GM23248 (cell line): ENCODE measurements around the gene RNU1-2. TPM values are rescaled to one million over a fixed set of nuclear protein-coding genes. Genes with fewer than 3 reads are reported as not detected.
"Not testable (repeated sequence)": the region's sequence is repeated elsewhere in the genome, so short reads cannot be mapped to it uniquely, and the experiment has no call there.

Source experiments
- DNase-seq: peaks from one replicate; pipeline ENCODE4 v3.0.0-alpha.2; 2015
- H2AFZ ChIP-seq: fragments of 200-600 bp; sonication (generic); 2 replicates; pipeline ENCODE4 v1.6.1; 2016; ENCODE audit warnings: antibody characterized with exemption
- H3F3A ChIP-seq: fragments of 200-600 bp; sonication (generic); 2 replicates; pipeline ENCODE4 v1.6.1; 2016; ENCODE audit warnings: mild to moderate bottlenecking, antibody characterized with exemption, mixed run types; ENCODE audit not compliant: insufficient read depth
- H3K27ac ChIP-seq: fragments of 200-600 bp; sonication (generic); 2 replicates; pipeline ENCODE4 v1.5.1; 2016; ENCODE audit warnings: mild to moderate bottlenecking
- H3K27me3 ChIP-seq: fragments of 200-600 bp; sonication (generic); replicated peaks from 2 replicates; pipeline ENCODE4 v1.6.1; 2016; ENCODE audit warnings: mild to moderate bottlenecking; ENCODE audit not compliant: insufficient read depth
- H3K36me3 ChIP-seq: fragments of 200-600 bp; sonication (generic); 2 replicates; pipeline ENCODE4 v1.6.1; 2016; ENCODE audit warnings: low read depth, mild to moderate bottlenecking
- H3K4me1 ChIP-seq: fragments of 200-600 bp; sonication (generic); 2 replicates; pipeline ENCODE4 v1.6.1; 2016; ENCODE audit warnings: mild to moderate bottlenecking; ENCODE audit not compliant: insufficient read depth
- H3K4me2 ChIP-seq: fragments of 200-600 bp; sonication (generic); one replicate; pipeline ENCODE4 v1.6.1; 2016; ENCODE audit warnings: mild to moderate bottlenecking; ENCODE audit not compliant: unreplicated experiment
- H3K4me3 ChIP-seq: fragments of 200-600 bp; sonication (generic); 2 replicates; pipeline ENCODE4 v1.5.1; 2016; ENCODE audit warnings: mild to moderate bottlenecking
- H3K79me2 ChIP-seq: fragments of 200-600 bp; sonication (generic); 2 replicates; pipeline ENCODE4 v1.6.1; 2016; ENCODE audit warnings: mild to moderate bottlenecking; ENCODE audit not compliant: insufficient read depth
- H3K9ac ChIP-seq: fragments of 200-600 bp; sonication (generic); 2 replicates; pipeline ENCODE4 v1.6.1; 2016; ENCODE audit warnings: mild to moderate bottlenecking
- H3K9me2 ChIP-seq: fragments of 200-600 bp; sonication (generic); 2 replicates; pipeline ENCODE4 v1.6.1; 2016; ENCODE audit warnings: mixed run types, mild to moderate bottlenecking, moderate library complexity; ENCODE audit not compliant: insufficient read depth
- H3K9me3 ChIP-seq: fragments of 200-600 bp; sonication (generic); one replicate; pipeline ENCODE4 v1.6.1; 2017; ENCODE audit warnings: low read depth
- H4K20me1 ChIP-seq: fragments of 200-600 bp; sonication (generic); 2 replicates; pipeline ENCODE4 v1.6.0; 2016; ENCODE audit not compliant: insufficient read depth
- EZH2 ChIP-seq: fragments of 200-600 bp; sonication (generic); IDR thresholded peaks from 2 replicates; pipeline ENCODE4 v1.6.1; 2018; ENCODE audit warnings: antibody characterized with exemption, mild to moderate bottlenecking; ENCODE audit not compliant: insufficient read depth, poor library complexity, severe bottlenecking
- EZH2phosphoT487 ChIP-seq: fragments of 200-600 bp; sonication (generic); IDR thresholded peaks from 2 replicates; pipeline ENCODE4 v1.6.1; 2018; ENCODE audit warnings: antibody characterized with exemption, moderate library complexity, mild to moderate bottlenecking, low read depth; ENCODE audit not compliant: insufficient read depth
- WGBS, 2 experiments: methylation state at CpG; one replicate each; pipeline ENCODE4 v1.1.6; 2015 to 2017; ENCODE audit warnings: low lambda C conversion rate in 2 of 2, low coverage in 1 of 2; ENCODE audit errors: missing lambda C conversion rate in 2 of 2; 5-methylcytosine and 5-hydroxymethylcytosine counted together
- in situ Hi-C: fragments of 300-500 bp; cut with MboI; formaldehyde crosslinking; loops from 2 replicates; pipeline ENCODE4 v1.15.0; 2020
- polyA plus RNA-seq: library from polyadenylated mRNA; unstranded; fragments of >200 nt; fragmentation: Nextera tagmentation; extraction: Ambion mirVana; gene quantifications from 2 replicates; pipeline ENCODE4 v1.2.1, GENCODE V29; 2016
- total RNA-seq: library from RNA; depleted of rRNA; stranded (reverse); fragments of >200 nt; shearing (Covaris generic); gene quantifications from 2 replicates; pipeline ENCODE4 v1.2.3, GENCODE V29; 2014

The RNU1-2 gene
- total and polyA plus RNA-seq, 2 experiments from 2014 or later = not detected

GRCh38 chr1:16915627-16915973 lies 19.8 kb downstream of the RNU1-2 start:
- in situ Hi-C loops = no loop called here
- no peaks in the 10 kb centered on the region for H3K9me2 ChIP-seq
- no peak overlapping the region for H3K4me2 ChIP-seq
- peak; percentile 50 for DNase-seq
- no peak overlapping the region for H3K9ac ChIP-seq
- H3K27ac ChIP-seq = no peak overlapping the region
- H3K9me3 ChIP-seq = no peaks in the 10 kb centered on the region
- no peaks in the 10 kb centered on the region for H3K4me1 ChIP-seq
- no peak overlapping the region for H2AFZ ChIP-seq
- no peaks in the 10 kb centered on the region for H3K79me2 ChIP-seq
- no peaks in the 10 kb centered on the region for H3K36me3 ChIP-seq
- no peaks in the 10 kb centered on the region for H3K27me3 ChIP-seq
- H3K4me3 ChIP-seq = no peak overlapping the region
- H4K20me1 ChIP-seq = no peaks in the 10 kb centered on the region
- WGBS, 2 experiments = 69 to 73% methylated on average over 4 of the region's 4 CpGs
- no peak for TF ChIP-seq EZH2
- no peak for TF ChIP-seq EZH2phosphoT487
- H3F3A ChIP-seq = peaks cover 4% of the 10 kb centered on the region; the same call in 1 of the 2 replicates

- H3K79me2 ChIP-seq, H3K27me3 ChIP-seq, DNase-seq, H3K36me3 ChIP-seq, H3K4me1 ChIP-seq, H4K20me1 ChIP-seq, H3K9me3 ChIP-seq, H3K9me2 ChIP-seq, H3K27ac ChIP-seq, H3F3A ChIP-seq, H2AFZ ChIP-seq, H3K4me3 ChIP-seq, in situ Hi-C loops, H3K9ac ChIP-seq, H3K4me2 ChIP-seq: not testable (repeated sequence)
- 71 to 75% methylated on average over 10 of the region's 10 CpGs for WGBS, 2 experiments
Observed at GRCh38 chr1:16916036-16916880, 20.5 kb downstream of the RNU1-2 start.

DNA sequence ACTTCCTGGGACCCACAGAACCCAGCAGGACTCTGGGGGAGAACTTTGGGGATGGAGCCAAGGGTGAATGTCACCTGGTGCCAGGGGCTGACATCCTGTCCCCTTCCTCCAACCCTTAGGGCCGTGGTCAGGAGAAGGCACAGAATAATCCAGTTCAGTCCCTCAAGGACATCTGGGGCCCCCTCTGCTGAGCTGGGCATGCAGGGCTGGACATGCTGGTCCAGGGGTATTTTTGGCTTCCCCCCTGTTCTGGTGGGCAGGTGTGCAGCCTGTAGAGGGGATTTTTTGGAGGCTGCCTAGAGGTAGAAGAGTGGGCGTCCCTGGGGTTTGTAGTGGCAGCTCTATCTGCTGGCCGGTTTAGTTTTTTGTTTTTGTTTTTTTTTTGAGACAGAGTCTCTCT lies 22.6 kb downstream of the RNU1-2 start:
- Histone ChIP-seq H3K27ac (no peak overlapping the region), H3K4me1 (no peaks in the 10 kb centered on the region), H3K4me3 (no peak overlapping the region), H3K4me2 (no peak overlapping the region), H2AFZ (no peak overlapping the region), H3K27me3 (no peaks in the 10 kb centered on the region; the same call in 1 of the 2 replicates), H3F3A (peaks cover 4% of the 10 kb centered on the region; the same call in 1 of the 2 replicates), H4K20me1 (no peaks in the 10 kb centered on the region), H3K9ac (no peak overlapping the region), H3K9me3 (no peaks in the 10 kb centered on the region), H3K36me3 (no peaks in the 10 kb centered on the region), H3K79me2 (no peaks in the 10 kb centered on the region), H3K9me2 (no peaks in the 10 kb centered on the region)
- 60 to 62% methylated on average over 3 of the region's 3 CpGs for WGBS, 2 experiments
- in situ Hi-C loops = no loop called here
- DNase-seq = no peak
- TF ChIP-seq EZH2phosphoT487 (no peak), EZH2 (no peak)

- H3K4me3 ChIP-seq, H3K9ac ChIP-seq, DNase-seq, H3K27ac ChIP-seq, H2AFZ ChIP-seq, H3F3A ChIP-seq, in situ Hi-C loops, H4K20me1 ChIP-seq, H3K9me3 ChIP-seq, H3K4me1 ChIP-seq, H3K9me2 ChIP-seq, H3K27me3 ChIP-seq, H3K4me2 ChIP-seq, H3K36me3 ChIP-seq, H3K79me2 ChIP-seq: not testable (repeated sequence)
- 80 to 81% methylated on average over 15 of the region's 15 CpGs for WGBS, 2 experiments
Observed at GRCh38 chr1:16918936-16919665, 23.3 kb downstream of the RNU1-2 start.
